GM12874 (cell line): ENCODE results near the gene FAM120A.

Source experiments
- TF ChIP-seq, protein P1 (sequence below): IDR thresholded peaks from 2 replicates; pipeline ENCODE4 v1.5.1; 2011; ENCODE audit warnings: low read depth, mild to moderate bottlenecking, control low read depth, low read length, moderate library complexity; ENCODE audit not compliant: insufficient read depth

The FAM120A gene

DNA sequence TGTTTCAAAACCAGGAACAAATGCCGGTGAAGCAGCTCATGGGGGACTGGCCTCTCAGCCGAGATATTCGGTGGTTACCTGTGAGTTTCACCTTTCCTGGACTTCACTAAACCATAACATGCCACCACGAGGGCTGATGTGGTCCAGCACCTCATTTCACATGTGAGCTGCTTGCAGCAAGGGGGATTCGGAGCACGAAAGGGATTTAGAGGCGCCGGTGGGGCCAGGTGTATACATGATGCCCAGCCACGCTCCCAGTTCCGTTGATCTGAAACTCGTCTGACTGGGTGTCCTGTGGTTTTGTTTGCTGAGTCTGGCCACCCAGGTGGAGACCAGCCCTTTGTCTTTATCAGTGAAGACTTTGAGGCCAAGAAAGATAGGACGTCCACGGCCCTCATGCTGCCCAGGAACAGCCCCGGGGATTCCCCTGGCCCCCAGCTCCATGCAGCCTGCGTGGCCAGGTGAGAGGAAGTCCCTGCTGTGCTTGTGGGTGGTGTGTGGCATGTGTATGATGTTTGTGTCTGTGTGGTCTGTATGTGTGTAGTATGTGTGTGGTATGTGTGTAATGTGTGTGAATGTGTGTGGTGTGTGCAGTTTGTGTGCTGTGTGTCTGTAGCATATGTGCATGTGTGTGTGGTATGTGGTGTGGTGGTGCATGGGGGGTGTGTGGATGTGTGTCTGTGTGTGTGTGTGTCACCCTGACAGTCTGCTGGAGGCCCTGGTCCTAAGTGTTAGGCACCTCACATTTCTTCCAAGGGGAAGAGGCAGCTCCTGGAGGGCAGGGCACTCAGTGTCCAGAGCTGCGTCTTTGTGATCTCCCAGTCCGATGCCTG is 148.3 kb downstream of the FAM120A start:
- TF ChIP-seq, protein P1, sequence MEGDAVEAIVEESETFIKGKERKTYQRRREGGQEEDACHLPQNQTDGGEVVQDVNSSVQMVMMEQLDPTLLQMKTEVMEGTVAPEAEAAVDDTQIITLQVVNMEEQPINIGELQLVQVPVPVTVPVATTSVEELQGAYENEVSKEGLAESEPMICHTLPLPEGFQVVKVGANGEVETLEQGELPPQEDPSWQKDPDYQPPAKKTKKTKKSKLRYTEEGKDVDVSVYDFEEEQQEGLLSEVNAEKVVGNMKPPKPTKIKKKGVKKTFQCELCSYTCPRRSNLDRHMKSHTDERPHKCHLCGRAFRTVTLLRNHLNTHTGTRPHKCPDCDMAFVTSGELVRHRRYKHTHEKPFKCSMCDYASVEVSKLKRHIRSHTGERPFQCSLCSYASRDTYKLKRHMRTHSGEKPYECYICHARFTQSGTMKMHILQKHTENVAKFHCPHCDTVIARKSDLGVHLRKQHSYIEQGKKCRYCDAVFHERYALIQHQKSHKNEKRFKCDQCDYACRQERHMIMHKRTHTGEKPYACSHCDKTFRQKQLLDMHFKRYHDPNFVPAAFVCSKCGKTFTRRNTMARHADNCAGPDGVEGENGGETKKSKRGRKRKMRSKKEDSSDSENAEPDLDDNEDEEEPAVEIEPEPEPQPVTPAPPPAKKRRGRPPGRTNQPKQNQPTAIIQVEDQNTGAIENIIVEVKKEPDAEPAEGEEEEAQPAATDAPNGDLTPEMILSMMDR: no peak

DNA sequence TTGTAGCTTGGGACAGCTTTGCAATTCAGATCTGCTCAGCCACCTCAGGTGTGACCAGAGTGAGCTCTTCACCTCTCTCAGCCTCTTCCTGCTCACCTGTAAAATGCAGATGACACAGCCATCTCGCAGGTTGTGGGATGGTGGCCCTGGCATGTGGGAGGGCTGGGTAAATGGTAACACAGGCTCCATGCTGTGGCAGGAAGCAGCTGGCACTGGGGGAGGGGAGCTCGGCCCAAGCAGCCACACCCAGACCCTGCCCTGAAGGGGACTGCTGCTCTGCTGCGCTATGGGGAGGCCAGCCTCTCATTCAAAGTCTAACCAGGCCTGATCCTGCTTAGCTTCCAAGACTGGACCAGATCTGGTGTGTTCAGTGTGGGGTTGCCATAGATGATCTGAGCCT is 149.0 kb downstream of the FAM120A start:
- TF ChIP-seq, protein P1: no peak

DNA sequence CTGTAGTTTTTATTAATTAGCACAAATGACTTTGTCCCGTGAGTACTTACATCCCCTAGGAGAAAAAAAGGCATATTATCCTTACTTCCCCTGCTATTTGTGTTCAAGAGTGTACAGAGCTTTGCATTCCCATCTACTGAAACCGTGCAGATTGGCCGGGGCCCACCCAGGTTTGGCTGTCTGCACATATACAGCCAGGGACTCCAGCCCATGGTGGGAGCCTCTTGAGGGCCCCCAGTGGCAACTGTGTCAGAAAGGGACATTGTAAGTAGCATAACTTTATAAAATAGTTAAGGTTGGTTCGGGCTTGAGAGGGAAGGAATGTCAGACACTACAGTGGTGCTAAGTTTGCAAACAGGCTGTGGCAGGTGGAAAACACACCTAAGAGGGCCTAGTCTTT is 149.6 kb downstream of the FAM120A start:
- TF ChIP-seq, protein P1: no peak

DNA sequence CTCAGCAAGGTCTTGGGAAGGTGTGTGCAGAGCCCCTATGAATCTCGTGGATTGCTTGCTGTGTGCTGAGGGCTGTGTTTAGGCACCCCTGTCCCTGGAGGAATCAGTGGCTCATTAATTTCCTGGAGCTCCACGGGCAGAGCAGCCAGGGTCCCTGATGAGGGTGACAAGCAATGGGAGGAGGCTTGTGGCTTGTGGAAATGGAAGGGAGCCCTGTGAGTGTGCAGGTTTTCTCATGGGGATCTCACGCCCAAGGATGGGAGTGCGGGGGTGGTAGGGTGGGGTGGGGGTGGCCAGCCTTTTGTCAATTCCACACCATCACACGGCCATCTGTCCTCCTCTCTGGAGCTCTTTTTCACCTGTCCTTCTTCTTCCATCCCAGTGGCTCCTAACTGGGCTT is 150.2 kb downstream of the FAM120A start:
- TF ChIP-seq, protein P1: no peak

DNA sequence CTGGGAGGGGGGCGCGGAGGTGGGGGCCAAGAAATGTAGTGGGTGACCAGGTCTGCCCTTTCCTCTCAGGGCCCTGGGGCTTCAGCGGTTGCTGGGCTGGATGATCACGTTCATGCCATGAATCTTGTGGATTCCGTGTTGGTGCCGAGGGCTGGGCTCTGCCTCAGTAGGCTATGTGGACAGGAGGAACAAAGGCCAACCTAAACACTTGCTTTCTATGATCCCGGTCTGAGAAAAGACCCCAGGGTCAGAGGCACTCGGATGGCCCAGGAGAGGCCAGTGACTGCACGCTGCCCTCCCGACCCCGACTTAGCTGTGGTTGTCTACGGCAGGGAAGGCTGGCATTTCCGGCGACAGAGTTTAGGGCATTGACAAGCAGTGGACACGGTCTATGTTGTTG is 151.5 kb downstream of the FAM120A start:
- TF ChIP-seq, protein P1: no peak

DNA sequence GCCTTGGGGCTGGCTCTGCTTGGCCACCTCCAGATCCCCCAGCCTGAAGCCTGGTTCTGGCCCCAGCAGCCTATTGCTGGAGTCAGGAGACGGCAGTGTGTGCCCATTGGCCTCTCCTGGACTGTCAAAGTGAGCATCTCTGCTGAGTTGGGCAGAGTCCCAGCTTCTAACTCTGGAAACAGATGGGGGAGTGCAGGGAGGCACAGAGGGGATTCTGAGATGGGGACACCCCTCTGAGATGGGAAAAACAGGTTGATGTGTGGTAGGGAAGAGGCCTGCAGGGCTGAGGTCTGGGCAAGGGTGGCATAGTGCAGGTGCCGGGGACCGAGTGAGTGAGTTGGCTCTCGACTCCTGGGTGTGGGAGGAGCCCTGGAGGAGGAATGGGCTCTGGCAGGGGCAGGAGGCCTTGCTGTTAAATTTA is 152.4 kb downstream of the FAM120A start:
- TF ChIP-seq, protein P1: no peak

DNA sequence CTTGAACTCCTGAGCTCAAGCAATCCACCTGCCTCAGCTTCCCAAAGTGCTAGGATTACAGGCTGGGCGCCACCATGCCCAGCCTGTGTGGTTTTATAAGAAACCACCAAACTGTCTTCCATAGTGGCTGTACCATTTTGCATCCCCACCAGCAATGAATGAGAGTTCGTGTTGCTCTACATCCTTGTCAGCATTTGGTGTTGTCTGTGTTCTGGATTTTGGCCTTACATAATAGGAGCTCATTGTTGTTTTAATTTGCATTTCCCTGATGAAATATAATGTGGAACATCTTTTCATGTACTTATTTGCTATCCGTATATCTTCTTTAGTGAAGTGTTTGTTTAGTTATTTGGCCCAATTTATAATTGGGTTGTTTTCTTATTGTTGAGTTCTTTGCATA is 154.7 kb downstream of the FAM120A start:
- TF ChIP-seq, protein P1: no peak
